GM19468 (cell line): ENCODE measurements around the gene NCL.
"Not testable (repeated sequence)": the region's sequence is repeated elsewhere in the genome, so short reads cannot be mapped to it uniquely, and the experiment has no call there.

Experiments
- ATAC-seq: cut with Tn5 transposase; IDR thresholded peaks from one replicate; pipeline ENCODE4 v1.9.1; 2021; ENCODE audit warnings: mild to moderate bottlenecking, moderate library complexity, moderate number of reproducible peaks; ENCODE audit not compliant: unreplicated experiment; ENCODE audit errors: extremely low read depth

The NCL gene

DNA sequence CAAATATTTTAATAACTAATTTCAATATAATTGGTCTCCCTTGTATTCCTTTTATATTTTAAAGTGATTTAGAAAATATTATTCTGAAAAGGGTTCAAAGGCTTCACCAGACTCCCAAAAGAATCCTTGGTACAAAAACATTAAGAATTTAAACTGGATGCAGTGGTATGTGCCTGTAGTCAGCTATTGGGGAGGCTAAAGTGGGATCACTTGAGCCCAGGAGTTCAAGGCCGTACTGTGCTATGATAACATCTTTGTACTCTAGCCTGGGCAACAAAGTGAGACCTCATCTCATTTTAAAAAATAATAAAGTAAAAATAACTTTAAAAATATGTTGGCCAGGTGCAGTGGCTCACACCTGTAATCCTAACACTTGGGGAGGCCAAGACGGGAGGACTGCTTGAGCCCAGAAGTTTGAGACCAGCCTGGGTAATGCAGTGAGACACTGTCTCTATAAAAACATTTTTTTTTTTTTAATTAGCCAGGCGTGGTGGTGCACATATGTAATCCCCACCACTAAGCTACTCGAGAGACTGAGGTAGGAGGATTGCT lies 14.7 kb downstream of the NCL start:
- no peak for ATAC-seq

DNA sequence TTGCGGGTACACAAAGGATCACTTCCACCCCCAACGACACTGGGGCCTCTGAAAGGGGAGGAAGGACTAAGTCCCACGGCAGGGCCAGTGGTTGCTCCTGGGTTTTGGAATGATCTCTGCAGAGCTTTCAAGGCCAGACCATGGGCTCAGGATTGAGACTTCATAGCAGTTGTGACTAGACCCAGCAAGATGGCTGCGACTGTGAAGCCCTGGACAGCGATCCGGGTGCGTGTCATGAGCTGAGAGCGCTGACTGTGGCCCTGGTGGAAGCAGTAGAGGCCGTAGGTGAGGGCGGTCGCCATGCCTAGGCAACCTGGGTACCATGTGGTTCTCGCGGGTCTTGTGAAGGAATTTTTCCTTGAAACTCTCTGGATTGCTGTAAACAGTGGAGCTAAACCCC lies 27.3 kb downstream of the NCL start:
- no peak for ATAC-seq

DNA sequence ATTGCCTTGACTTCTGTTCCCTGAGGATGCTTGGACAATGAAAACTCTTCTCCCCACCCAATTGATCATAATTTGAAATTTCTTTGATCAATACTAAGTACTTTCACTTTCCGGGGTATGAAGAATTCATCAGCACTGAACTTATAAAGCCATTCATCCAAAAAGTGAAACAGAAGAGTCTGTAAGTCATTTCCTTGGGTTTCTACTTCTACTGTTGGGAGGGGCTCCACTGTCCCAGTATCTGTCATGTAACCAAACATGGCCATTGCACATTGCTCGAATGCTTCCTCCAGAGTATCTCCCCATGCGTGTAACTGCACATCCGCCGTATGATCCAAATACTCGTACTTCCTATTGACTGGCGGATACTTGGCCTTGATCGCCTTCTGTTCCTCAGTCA lies 30.3 kb downstream of the NCL start:
- ATAC-seq = no peak

GRCh38 chr2:231431606-231432005 lies 32.7 kb downstream of the NCL start:
- no peak for ATAC-seq

DNA sequence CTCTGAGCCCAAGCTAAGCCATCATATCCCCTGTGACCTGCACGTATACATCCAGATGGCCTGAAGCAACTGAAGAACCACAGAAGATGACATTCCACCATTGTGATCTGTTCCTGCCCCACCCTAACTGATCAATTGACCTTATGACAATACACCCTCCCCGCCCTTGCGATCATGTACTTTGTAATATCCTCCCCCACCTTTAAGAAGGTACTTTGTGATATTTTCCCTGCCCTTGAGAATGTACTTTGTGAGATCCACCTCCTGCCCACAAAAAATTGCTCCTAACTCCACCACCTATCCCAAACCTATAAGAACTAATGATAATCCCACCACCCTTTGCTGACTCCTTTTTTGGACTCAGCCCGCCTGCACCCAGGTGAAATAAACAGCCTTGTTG lies 33.8 kb downstream of the NCL start:
- not testable (repeated sequence) for ATAC-seq

- no peak for ATAC-seq
These were observed 34.4 kb downstream of the NCL start for GRCh38 chr2:231429901-231430300.

GRCh38 chr2:231429152-231429551 lies 35.1 kb downstream of the NCL start:
- no peak for ATAC-seq

- ATAC-seq = no peak
These were observed 37.2 kb downstream of the NCL start for GRCh38 chr2:231427116-231427515.

DNA sequence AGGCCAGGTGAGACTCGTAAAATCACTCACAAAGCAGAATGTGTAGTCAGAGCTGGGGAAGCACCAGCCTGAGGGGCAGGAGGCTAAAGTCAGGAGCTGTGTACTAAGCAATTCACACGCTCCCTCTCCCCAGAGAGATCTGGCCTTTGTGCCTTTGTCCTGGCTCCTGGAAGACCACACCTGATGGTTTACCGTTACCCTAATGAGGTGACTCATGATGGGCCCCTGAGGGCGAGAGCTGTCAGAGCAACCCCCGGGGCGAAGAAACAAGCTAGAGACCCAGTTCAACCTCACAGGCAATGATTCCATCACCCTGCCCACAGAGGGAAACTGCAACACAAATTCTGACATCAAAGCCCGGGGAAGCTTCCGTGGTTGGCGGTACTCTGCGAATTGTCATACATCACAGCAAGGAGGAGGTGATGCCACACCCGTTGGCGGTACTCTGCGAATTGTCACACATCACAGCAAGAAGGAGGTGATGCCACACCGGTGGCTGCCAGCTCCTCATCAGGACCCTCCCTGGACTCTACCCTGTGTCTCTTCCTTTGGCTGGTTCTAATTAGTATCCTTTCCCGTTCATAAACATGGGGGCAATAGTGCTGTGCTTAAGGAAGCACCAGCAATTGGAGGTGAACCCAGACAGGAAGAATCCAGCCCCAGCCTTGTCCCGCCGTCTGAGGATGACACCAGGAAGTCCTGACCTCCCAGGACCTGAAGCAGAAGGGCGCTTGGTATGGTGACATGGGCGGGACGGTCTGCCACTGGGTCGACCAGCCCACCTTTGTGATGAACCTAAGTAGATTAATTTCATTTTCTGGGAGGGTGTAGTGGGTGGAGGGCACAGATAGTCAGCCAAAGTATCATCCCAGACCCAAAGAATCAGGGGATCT lies 38.2 kb downstream of the NCL start:
- no peak for ATAC-seq

DNA sequence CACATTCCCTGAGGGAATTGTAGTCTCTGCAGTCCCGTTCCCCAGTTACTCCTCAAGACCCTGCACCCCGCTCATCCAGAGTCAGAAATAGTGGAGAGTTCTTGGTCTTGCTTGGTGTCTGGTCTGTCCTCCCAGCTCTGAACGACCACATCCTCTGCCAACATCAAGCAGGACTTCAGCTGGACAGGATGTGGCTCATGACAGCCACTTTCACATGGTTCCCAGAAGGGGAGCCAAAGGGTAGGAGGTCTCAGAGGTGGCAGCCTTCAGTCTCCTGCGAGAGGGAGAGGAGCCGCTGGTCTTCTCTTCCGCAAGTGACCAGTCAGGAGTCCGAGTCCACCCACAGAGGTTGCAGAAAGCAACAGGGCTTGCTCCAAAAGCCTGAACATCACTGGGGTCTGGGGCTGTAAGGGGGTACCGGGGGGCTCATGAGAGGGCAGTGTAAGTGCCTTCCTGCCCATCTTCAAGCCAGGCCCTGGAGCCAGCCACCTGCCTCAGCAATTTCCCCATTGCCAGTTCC lies 38.9 kb downstream of the NCL start:
- no peak for ATAC-seq

DNA sequence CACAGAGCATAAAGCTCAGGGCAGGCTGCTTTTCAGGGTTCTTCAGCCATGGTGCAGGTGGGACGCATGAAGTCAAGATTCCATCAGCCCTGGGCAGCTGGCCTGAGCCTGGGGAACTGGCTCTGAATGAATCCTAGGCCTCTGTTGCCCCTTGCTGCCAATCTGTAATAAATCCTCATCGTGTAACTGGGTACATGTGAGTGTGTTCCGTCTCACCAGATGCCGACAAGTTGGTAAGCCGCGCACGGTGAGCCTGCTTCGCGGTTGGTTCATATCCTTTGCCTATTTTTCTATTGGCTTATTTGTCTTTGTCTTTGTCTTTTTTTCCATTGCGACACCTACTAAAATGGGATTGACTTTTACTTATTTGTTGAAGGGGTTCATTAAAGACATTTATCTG lies 41.1 kb downstream of the NCL start:
- ATAC-seq = no peak

GRCh38 chr2:231422056-231422455 lies 42.2 kb downstream of the NCL start:
- no peak for ATAC-seq

DNA sequence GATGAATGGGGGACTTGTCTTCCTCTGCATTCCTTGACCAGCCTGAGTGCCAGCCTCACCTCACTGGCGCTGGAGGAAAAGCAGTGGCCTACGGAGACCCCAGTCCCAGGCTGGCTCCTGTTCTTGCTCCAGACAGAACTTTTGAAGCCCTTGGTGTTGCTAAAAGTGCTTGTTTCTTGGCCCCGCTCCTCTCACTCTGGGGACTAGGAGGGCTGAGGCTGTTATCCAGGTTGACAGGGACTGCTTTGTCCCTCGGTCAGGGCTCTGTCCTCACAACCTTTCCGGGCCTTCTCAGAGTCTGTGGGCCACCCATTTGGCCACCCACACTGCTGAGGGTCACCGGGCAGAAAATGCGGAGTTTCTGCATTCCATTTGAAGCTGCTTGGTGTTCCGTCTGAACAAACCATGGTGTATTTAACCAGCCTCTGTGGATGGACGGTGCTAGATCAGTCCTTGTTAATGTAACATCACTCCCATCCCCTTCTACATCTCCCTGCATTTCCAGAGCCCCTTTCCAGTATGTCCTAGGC lies 43.2 kb downstream of the NCL start:
- no peak for ATAC-seq

DNA sequence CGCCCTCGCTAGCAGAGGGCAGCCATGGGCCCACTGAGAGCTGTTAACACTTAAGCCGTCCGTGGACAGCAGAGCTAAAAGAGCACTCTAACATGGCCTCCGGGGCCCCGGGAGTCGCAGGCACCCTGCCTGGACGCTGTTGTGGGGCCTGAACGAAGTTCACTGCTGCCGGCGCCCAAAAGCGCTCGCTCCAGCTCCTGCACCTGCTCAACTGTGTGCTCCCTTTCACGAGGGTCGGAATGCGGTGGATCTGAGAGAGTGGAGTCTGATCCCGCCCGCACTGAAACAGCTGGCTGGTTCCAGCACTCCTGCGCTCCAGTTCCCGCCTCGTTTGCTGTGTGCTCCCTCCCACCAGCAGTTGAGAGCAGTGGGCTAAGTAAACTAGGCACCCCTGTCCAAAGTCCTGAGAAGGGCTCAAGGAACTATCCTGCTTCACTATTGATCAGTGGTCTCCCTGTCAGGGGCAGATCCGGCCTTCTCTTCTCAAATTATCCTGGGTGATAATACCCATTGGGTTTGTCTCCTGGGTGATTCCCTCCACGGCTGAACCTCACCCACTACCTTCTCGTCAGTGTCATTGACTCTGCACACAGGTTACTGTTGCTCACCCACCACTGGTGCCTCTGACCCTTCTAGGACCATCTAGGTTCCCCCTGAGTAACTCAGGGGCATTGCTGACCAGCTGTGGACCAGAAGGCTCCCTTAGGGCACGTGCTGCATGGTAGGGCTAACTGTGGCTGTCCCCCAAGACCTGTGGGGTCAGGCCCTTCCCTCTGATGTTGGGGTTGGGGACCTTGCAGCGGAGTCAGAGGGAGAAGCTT lies 45.3 kb downstream of the NCL start:
- no peak for ATAC-seq

DNA sequence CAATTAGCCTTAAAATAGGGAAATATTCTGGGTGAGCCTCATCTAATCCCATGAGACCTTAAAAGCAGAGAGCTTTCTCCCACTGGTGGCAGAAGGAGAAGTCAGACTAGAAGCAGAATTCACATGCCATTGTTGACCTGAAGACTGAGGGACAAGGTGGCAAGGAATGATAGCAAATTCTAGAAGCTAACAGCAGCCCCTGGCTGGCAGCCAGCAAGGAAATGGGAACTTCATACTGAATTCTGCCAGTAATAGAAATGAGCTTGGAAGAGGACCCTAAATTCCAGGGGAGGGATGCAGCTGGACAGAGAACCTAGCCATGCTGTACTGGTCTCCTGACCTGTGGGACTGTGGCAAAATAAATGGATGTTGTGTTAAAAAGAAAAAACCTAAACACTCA lies 49.3 kb downstream of the NCL start:
- ATAC-seq = no peak

DNA sequence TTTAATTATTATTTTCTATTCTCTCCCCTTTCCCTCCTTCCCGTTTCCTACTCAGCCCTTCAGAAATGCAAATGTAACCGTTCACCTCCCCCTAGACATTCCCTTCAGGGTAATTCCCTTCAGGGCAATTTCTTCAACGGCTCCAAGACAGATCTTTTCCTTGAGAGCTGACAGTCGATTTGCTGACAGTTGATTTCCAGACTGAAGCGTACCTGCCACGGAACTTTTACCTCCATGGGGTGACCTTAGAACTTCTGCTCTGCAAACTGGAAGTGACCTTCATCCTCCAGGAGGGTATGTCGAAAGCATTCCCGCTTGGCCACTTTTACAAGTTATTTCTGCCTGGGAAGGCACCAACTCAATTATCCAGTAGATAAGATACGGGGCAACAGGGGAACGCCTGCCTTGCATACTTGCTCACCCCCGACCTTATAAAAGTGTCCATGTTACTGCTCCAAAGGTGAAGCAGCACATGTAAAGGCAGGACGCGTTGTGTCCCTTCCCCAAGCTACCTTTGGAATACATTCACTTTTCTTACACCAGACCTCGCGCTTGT lies 50.3 kb downstream of the NCL start:
- no peak for ATAC-seq

- ATAC-seq = no peak
These were observed 50.8 kb downstream of the NCL start for GRCh38 chr2:231413456-231413855.

DNA sequence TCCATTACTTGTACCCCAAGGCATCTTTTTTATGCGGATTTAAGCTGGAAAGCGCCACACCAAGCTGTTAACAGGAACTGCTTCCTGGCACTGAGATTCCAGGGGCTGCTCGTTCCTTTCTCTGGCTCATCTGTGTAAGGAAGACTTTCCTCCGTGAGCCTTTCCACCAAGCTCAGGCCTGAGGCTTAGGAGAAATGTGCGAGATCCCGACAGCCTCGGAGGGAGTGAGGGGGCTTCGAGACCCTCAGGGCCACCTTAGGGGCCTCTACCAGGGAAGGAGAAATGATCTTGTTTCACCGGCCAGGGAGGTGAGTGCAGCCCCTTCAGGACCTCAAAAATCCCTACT lies 51.7 kb downstream of the NCL start:
- no peak for ATAC-seq

GRCh38 chr2:231411831-231412617 lies 52.3 kb downstream of the NCL start:
- peak; percentile 95 for ATAC-seq

DNA sequence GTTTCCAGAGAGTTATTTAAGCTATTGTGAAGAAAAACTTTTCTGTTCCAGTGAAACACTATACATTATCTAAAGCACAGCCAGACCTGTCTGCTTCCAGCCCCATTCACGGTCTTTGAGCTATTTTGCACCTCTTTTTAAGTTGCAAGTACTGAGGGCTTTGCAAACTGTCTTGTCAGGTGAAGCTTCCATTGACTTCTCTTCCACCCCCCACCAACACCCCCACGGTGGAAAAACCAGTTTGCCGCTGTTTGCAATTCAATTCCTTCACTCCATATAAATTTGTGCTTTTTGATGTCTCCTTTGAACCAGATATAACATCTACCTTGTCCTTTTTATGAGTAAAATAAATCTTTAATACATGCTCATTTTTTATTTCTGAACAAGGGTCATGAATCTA lies 53.0 kb downstream of the NCL start:
- no peak for ATAC-seq
